ENCODE measurements around the gene LY86.

LY86 gene

GRCh38 chr6:6623553-6623952 is 35.0 kb downstream of the LY86 start:
- DNase-seq (ENCODE audit: low spot score), result no peak

GRCh38 chr6:6624269-6624990 is 35.9 kb downstream of the LY86 start:
- DNase-seq (ENCODE audit: low spot score), result no peak

DNA sequence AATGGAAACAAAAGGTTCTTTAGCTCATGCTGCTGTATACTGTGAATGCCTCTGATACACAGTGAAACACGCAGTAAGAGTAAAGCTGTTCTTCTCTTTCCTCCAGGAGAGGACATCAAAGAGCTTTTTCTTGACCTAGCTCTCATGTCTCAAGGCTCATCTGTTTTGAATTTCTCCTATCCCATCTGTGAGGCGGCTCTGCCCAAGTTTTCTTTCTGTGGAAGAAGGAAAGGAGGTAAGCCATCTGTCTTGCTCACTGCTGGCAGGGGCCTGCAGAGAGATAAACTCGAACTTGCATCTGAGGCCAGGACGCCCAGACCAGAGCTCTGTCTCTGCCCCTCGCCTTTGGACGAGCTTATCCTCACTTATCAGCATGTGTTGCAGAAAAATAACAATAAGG is 37.7 kb downstream of the LY86 start:
- DNase-seq (ENCODE audit: low spot score), result no peak

DNA sequence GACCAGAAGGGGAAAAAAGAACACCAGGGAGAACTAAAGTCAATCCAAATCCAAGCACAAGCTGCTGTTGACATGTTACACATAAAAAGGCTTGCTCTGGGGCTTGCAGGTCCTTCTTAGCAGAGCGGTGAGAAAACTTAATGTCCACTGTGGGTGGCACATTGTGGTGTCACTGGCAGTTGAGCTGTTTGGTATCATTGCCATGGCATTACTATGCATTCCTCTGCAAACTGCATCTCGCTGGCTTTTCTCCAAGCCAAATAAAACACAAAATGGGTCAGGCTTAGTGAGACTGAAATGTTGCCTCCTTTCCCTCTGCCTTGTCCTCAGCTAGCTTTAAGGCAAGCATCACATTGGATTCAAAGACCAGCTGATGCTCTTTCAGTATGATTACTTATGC is 40.9 kb downstream of the LY86 start:
- DNase-seq (ENCODE audit: low spot score), result no peak

- no peak for DNase-seq (ENCODE audit: low spot score)
Measured at GRCh38 chr6:6631053-6631452, 42.5 kb downstream of the LY86 start.

DNA sequence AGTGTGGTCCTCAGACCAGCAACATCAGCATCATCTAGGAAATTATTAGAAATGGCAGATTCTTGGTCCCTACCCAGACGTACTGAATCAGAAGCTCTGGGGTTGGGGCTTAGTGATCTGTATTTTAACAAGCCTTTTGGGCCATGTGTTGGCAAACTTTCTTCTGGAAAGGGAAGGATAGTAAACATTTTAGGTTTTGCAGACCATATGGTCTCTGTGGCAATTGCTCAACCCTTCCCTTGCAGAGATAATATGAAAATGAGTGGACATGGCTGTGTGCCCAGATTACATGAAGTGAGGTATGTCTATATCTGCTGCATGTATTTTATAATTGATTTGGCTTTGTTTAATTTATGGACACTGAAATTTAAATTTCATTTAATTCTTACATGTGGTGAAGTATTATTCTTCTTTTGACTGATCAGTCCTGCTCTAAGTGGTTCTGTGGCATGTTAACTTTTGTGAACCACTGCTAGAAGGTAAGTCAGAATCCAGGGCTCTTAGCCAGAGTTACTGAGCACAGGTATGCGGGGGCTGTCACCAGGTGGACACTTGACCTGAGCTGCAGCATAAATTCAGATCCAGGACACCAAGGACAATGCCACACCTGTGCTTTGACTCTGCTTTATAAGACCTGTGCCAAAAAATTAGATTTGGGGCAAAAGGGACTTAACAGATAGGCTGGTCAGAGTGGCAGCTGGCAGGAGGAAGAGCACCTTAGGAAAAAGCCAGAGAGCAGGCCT is 43.2 kb downstream of the LY86 start:
- DNase-seq (ENCODE audit: low spot score), result no peak

DNA sequence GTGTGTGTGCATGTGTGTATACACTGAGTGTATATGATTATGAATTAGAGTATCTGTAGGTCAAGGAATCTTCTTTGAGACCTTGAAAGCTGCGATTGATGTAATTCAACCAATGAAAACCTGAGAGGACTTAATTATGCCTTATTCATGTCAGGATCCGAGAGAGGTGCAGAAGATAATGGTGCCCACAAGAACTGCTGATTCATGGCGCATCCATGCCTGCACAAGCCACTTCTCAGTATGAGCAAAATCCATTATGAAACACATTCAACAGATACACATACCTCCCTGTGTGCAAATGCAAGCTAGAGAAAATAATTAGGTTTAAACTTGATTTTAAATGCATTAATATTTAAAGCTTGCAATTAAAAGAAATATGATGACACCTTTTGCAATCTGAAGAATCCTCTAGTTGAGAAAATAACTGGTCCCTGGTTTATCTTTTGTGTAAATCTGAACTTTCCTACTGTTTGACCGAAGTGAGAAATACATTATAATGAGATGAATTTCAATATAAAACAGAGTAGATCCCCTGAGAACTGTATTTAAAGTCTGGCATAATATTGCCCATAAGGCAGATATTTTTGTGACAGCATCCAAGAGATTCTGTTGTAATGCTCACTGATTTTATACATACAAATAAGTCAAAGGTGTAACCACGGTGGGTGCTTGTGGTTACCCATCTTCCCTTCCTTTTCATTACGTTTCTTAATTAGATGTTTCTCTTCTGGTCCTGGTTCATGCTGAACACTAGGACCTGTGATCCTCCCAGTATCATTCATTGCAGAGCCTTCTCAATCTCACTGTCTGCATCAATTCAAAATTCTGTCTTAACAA is 45.6 kb downstream of the LY86 start:
- DNase-seq (ENCODE audit: low spot score), result no peak

- no peak for DNase-seq (ENCODE audit: low spot score)
Measured at GRCh38 chr6:6634735-6635075, 46.2 kb downstream of the LY86 start.

- DNase-seq (ENCODE audit: low spot score), result no peak
Measured at GRCh38 chr6:6635291-6635690, 46.8 kb downstream of the LY86 start.

DNA sequence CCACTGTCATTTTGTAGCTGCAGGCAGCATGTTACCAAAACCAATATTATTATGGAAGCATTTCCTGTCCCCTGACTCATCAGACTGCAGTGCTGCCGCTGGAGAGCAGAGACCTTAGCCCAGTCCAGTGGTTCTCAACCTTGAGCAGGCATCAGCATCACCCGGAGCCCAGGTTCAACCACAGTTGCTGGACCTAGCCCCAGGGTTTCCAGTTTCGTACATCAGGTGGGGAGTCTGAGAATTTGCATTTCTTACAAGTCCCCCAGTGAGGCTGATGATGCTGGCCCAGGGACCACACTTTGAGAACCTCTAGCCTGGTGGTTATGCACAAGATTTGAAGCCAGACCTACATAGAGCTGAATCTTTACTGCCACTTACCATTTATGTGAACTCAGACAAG is 47.3 kb downstream of the LY86 start:
- no peak for DNase-seq (ENCODE audit: low spot score)

- no peak for DNase-seq (ENCODE audit: low spot score)
Measured at GRCh38 chr6:6639572-6639971, 51.1 kb downstream of the LY86 start.

DNA sequence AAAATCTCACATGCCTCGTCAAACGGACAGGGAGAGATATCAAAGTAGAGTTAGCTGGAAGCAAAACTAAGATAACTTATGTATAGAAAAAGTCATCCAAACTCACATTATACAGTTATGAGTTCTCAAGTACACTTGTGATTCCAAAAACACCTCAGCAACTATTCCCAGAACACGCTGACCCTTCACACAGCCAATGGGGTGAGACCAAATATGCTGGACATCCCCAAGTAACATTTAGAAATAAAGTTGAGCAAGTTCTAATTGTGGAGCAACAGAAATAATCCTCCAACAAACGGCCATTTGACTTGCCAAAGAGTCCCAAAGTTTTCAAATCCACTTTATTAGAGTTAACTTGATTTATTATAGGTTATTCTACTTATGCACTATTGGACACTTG is 52.4 kb downstream of the LY86 start:
- DNase-seq (ENCODE audit: low spot score), result no peak

GRCh38 chr6:6643398-6643797 is 54.9 kb downstream of the LY86 start:
- DNase-seq (ENCODE audit: low spot score), result no peak

- DNase-seq (ENCODE audit: low spot score), result no peak
Measured at GRCh38 chr6:6645261-6645917, 56.9 kb downstream of the LY86 start.

DNA sequence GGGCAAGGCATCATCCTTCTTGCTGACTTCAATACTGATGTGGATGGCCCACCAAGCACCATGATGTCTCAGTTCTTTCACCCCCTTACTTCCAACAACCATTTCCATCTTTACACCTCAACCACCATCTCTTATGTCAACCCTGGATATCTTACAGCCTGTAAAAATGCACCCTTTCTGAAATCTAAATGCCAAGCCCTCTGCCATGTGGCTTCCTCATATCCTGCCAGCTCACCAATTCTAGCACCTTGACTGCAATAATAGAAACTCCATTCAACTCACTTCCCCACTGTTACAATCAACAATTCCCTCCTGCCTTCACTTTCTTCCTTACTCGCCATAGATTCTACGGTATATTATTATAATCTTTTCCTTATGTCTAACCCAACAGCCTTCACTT is 57.9 kb downstream of the LY86 start:
- DNase-seq (ENCODE audit: low spot score), result no peak

DNA sequence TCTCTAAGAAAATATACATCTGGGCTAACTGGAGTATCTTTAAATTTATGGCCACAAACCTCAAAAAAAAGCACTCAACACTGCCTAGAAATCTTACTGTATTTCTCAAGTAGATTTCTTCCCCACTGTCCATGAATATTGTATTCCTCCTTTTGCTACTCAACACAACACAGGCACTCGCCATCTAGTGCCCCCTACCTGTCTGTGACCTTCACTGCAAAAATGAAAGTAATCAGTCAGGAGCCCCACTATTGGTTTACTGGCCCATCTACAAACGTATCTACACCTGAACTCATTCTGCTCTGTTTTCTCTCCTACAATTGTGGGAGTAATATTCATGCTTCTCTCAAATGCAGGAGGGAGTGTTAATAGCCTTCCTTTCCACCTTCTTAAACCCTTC is 58.3 kb downstream of the LY86 start:
- DNase-seq (ENCODE audit: low spot score), result no peak

- DNase-seq (ENCODE audit: low spot score), result no peak
Measured at GRCh38 chr6:6648692-6649343, 60.3 kb downstream of the LY86 start.

GRCh38 chr6:6649824-6650349 is 61.4 kb downstream of the LY86 start:
- no peak for DNase-seq (ENCODE audit: low spot score)

DNA sequence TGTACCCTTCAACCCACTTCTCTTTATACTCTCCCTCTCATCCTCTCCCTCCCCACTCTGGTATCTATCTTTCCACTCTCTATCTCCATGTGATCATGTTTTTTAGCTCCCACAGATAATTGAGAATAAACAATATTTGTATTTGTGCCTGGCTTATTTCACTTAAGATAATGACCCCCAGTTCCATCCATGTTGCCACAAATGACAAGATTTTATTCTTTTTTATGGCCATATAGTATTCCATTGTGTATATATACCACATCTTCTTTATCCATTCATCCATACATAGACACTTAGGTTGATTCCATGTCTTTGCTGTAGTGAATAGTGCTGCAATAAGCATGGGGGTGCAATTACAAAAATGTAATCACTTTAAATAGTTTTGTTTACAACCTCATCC is 62.3 kb downstream of the LY86 start:
- no peak for DNase-seq (ENCODE audit: low spot score)

- DNase-seq (ENCODE audit: low spot score), result no peak
Measured at GRCh38 chr6:6651335-6651734, 62.8 kb downstream of the LY86 start.

GRCh38 chr6:6652932-6653331 is 64.4 kb downstream of the LY86 start:
- DNase-seq (ENCODE audit: low spot score), result no peak
